A673 (cell line): ENCODE results near the gene MESP1.

Experiments
- EZH2 ChIP-seq: fragments of 200-600 bp; sonication (generic); IDR thresholded peaks from 2 replicates; pipeline ENCODE4 v1.6.1; 2017; ENCODE audit warnings: borderline replicate concordance, low read depth, mild to moderate bottlenecking, mixed read lengths, antibody characterized with exemption, low read length; ENCODE audit not compliant: poor library complexity, severe bottlenecking
- TF ChIP-seq, protein P1 (sequence below): fragments of 300-800, 200-600 bp; sonication (generic); conservative IDR thresholded peaks from 2 replicates; pipeline ENCODE4 v1.5.1; 2017; ENCODE audit warnings: low read depth, mild to moderate bottlenecking, antibody characterized with exemption, low read length, moderate library complexity, mixed read lengths

DNA sequence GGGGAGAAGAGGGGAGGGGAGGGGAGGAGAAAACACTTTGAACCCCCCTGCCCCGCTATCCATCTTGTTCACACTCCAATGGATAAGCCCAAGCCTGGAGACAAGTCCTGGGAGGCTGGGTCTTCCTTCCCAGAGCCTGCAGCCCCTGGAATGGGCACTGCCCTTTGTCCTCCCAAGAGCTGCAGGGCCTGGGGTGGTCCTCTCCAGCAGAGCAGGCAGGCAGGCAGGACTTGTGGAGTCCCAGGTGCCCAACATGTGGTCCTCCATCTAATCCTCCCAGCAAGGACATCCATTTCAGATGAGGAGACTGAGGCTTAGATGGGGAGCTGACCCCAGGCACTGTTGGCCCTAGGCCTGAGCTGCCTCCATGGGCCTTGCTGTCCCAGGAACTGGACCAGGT, 14.6 kb upstream of the MESP1 start:
- TF ChIP-seq, protein P1, sequence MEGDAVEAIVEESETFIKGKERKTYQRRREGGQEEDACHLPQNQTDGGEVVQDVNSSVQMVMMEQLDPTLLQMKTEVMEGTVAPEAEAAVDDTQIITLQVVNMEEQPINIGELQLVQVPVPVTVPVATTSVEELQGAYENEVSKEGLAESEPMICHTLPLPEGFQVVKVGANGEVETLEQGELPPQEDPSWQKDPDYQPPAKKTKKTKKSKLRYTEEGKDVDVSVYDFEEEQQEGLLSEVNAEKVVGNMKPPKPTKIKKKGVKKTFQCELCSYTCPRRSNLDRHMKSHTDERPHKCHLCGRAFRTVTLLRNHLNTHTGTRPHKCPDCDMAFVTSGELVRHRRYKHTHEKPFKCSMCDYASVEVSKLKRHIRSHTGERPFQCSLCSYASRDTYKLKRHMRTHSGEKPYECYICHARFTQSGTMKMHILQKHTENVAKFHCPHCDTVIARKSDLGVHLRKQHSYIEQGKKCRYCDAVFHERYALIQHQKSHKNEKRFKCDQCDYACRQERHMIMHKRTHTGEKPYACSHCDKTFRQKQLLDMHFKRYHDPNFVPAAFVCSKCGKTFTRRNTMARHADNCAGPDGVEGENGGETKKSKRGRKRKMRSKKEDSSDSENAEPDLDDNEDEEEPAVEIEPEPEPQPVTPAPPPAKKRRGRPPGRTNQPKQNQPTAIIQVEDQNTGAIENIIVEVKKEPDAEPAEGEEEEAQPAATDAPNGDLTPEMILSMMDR = no peak
- TF ChIP-seq EZH2 = no peak
